A673 (cell line): ENCODE results near the gene LRRC51.

Experiments used
- CTCF ChIP-seq: fragments of 300-800, 200-600 bp; sonication (generic); conservative IDR thresholded peaks from 2 replicates; pipeline ENCODE4 v1.5.1; 2017; ENCODE audit warnings: low read depth, mild to moderate bottlenecking, antibody characterized with exemption, low read length, moderate library complexity, mixed read lengths
- EZH2 ChIP-seq: fragments of 200-600 bp; sonication (generic); IDR thresholded peaks from 2 replicates; pipeline ENCODE4 v1.6.1; 2017; ENCODE audit warnings: borderline replicate concordance, low read depth, mild to moderate bottlenecking, mixed read lengths, antibody characterized with exemption, low read length; ENCODE audit not compliant: poor library complexity, severe bottlenecking

GRCh38 chr11:72123117-72123653, 42.5 kb downstream of the LRRC51 start:
- TF ChIP-seq CTCF = no peak
- no peak for TF ChIP-seq EZH2
